NOMO-1 (cell line): ENCODE results near the gene TIGAR.

Experiments
- DNase-seq, 2 experiments: peaks; one replicate each; lab custom pipeline; 2025; ENCODE audit not compliant: unreplicated experiment in 2 of 2; lab: John Stamatoyannopoulos, UW

TIGAR gene

GRCh38 chr12:4282103-4282891, 38.7 kb upstream of the TIGAR start:
- no peak for DNase-seq

GRCh38 chr12:4282892-4283511, 38.0 kb upstream of the TIGAR start:
- no peak for DNase-seq

- DNase-seq, result no peak
Observed at GRCh38 chr12:4283512-4284255, 37.3 kb upstream of the TIGAR start.

- DNase-seq, result no peak
Observed at GRCh38 chr12:4284306-4284705, 36.7 kb upstream of the TIGAR start.

- DNase-seq, result no peak
Observed at GRCh38 chr12:4285070-4285469, 35.9 kb upstream of the TIGAR start.

GRCh38 chr12:4286228-4286627, 34.8 kb upstream of the TIGAR start:
- peak in 1 of 2 experiments; percentile 42 for DNase-seq

- no peak for DNase-seq
Observed at GRCh38 chr12:4286771-4287317, 34.2 kb upstream of the TIGAR start.

GRCh38 chr12:4287325-4288211, 33.4 kb upstream of the TIGAR start:
- peak in 1 of 2 experiments; percentile 24 for DNase-seq

- peak in 1 of 2 experiments; percentile 32 for DNase-seq
Observed at GRCh38 chr12:4288296-4289131, 32.5 kb upstream of the TIGAR start.

- peak; percentile 76 to 87 for DNase-seq
Observed at GRCh38 chr12:4289231-4289878, 31.7 kb upstream of the TIGAR start.

GRCh38 chr12:4289998-4290790, 30.8 kb upstream of the TIGAR start:
- DNase-seq, result no peak

- DNase-seq, result no peak
Observed at GRCh38 chr12:4292341-4293073, 28.5 kb upstream of the TIGAR start.

- no peak for DNase-seq
Observed at GRCh38 chr12:4293299-4293965, 27.6 kb upstream of the TIGAR start.

- DNase-seq, result no peak
Observed at GRCh38 chr12:4293966-4294505, 27.0 kb upstream of the TIGAR start.

GRCh38 chr12:4296751-4297150, 24.3 kb upstream of the TIGAR start:
- no peak for DNase-seq

GRCh38 chr12:4297617-4298016, 23.4 kb upstream of the TIGAR start:
- DNase-seq, result no peak

GRCh38 chr12:4300883-4301282, 20.1 kb upstream of the TIGAR start:
- no peak for DNase-seq
